Esophagus (tissue), 2 donors: ENCODE measurements around the gene TADA2B. TPM values are rescaled to one million over a fixed set of nuclear protein-coding genes. Genes with fewer than 3 reads are reported as not detected.
"Not testable (repeated sequence)": the region's sequence is repeated elsewhere in the genome, so short reads cannot be mapped to it uniquely, and the experiment has no call there.

Experiments
- H3K27ac ChIP-seq, 2 donors: one replicate each; pipeline ENCODE4 v1.5.1; 2013; ENCODE audit warnings: low read depth in 2 of 2, mild to moderate bottlenecking in 2 of 2, inconsistent platforms in 1 of 2, low read length in 1 of 2, moderate library complexity in 1 of 2
- H3K27me3 ChIP-seq, 2 donors: one replicate each; pipeline ENCODE4 v1.6.1; 2013; ENCODE audit warnings: low read length in 2 of 2, control low read depth in 1 of 2, mild to moderate bottlenecking in 1 of 2; ENCODE audit not compliant: insufficient read depth in 2 of 2, control insufficient read depth in 1 of 2
- H3K36me3 ChIP-seq, 2 donors: one replicate each; pipeline ENCODE4 v1.6.1; 2013; ENCODE audit warnings: low read length in 1 of 2; ENCODE audit not compliant: control insufficient read depth in 2 of 2, insufficient read depth in 2 of 2
- H3K4me1 ChIP-seq, 2 donors: one replicate each; pipeline ENCODE4 v1.6.1; 2013; ENCODE audit warnings: low read length in 1 of 2; ENCODE audit not compliant: control insufficient read depth in 2 of 2, insufficient read depth in 2 of 2
- H3K4me3 ChIP-seq, 2 donors: one replicate each; pipeline ENCODE4 v1.5.1; 2013; ENCODE audit warnings: low read length in 2 of 2, mild to moderate bottlenecking in 2 of 2, low read depth in 1 of 2, moderate library complexity in 1 of 2
- H3K9me3 ChIP-seq, 2 donors: one replicate each; pipeline ENCODE4 v1.6.1; 2013; ENCODE audit warnings: mild to moderate bottlenecking in 2 of 2, low read depth in 1 of 2, low read length in 1 of 2, moderate library complexity in 1 of 2; ENCODE audit not compliant: control insufficient read depth in 2 of 2, insufficient read depth in 1 of 2
- WGBS, 2 donors: extraction: QIAGEN DNeasy Blood & Tissue Kit; methylation state at CpG; one replicate each; pipeline ENCODE4 v1.1.7; 2013; 5-methylcytosine and 5-hydroxymethylcytosine counted together
- polyA plus RNA-seq, 2 donors: library from polyadenylated mRNA; stranded (reverse); fragments of 200-250 nt; gene quantifications; one replicate each; pipeline ENCODE4 v1.2.3, GENCODE V29; 2013
- donor health status: healthy with polysubstance abuse.
- donor health status: Bipolar disorder and iron deficiency.

Gene TADA2B
- polyA plus RNA-seq, 2 donors = 8.4 to 8.5 TPM

- 78 to 82% methylated on average over 16 of the region's 16 CpGs for WGBS, 2 donors
- no peaks in the 10 kb centered on the region for H3K36me3 ChIP-seq
- H3K4me3 ChIP-seq = no peak overlapping the region
- no peak overlapping the region for H3K27ac ChIP-seq
- no peaks in the 10 kb centered on the region for H3K27me3 ChIP-seq
- H3K4me1 ChIP-seq = peaks cover 0 to 4% of the 10 kb centered on the region in 2 donors
- H3K9me3 ChIP-seq = no peaks in the 10 kb centered on the region
These were observed 52.5 kb downstream of the TADA2B start for GRCh38 chr4:7095611-7096155.

GRCh38 chr4:7096236-7096635, 53.1 kb downstream of the TADA2B start:
- Histone ChIP-seq H3K27ac (no peak overlapping the region), H3K27me3 (no peaks in the 10 kb centered on the region), H3K36me3 (no peaks in the 10 kb centered on the region), H3K4me3 (no peak overlapping the region), H3K9me3 (no peaks in the 10 kb centered on the region), H3K4me1 (peaks cover 0 to 4% of the 10 kb centered on the region in 2 donors)
- 56 to 64% methylated on average over 7 of the region's 7 CpGs for WGBS, 2 donors

- H3K4me3 ChIP-seq = peak overlapping the region; percentile 20 to 46
- 19 to 21% methylated on average over 19 to 24 of the region's 24 CpGs for WGBS, 2 donors
- H3K9me3 ChIP-seq = no peaks in the 10 kb centered on the region
- H3K27ac ChIP-seq = peak overlapping the region in 1 of 2 donors; percentile 50
- peaks cover 8 to 12% of the 10 kb centered on the region in 2 donors for H3K4me1 ChIP-seq
- no peaks in the 10 kb centered on the region for H3K36me3 ChIP-seq
- H3K27me3 ChIP-seq = no peaks in the 10 kb centered on the region
These were observed 58.7 kb downstream of the TADA2B start for GRCh38 chr4:7101692-7102515.

GRCh38 chr4:7102516-7102909, 59.3 kb downstream of the TADA2B start:
- H3K27ac ChIP-seq = peak overlapping the region; percentile 50 to 54

GRCh38 chr4:7103031-7103606, 59.9 kb downstream of the TADA2B start:
- Histone ChIP-seq H3K27ac (peak overlapping the region; percentile 54 to 86), H3K9me3 (no peaks in the 10 kb centered on the region), H3K4me3 (peak overlapping the region; percentile 65 to 69), H3K4me1 (peaks cover 8 to 12% of the 10 kb centered on the region in 2 donors), H3K36me3 (no peaks in the 10 kb centered on the region), H3K27me3 (no peaks in the 10 kb centered on the region)
- WGBS, 2 donors = 1 to 2% methylated on average over 35 of the region's 35 CpGs

More at GRCh38 chr4:7102516-7102909, 59.3 kb downstream of the TADA2B start:
- not testable (repeated sequence) for H3K36me3 ChIP-seq, H3K27me3 ChIP-seq, H3K9me3 ChIP-seq
- WGBS, 2 donors = 57 to 59% methylated on average over 12 of the region's 12 CpGs
- Histone ChIP-seq H3K4me3 (peak overlapping the region; percentile 65 to 69), H3K4me1 (peaks cover 8 to 12% of the 10 kb centered on the region in 2 donors)

GRCh38 chr4:7103607-7104365, 60.6 kb downstream of the TADA2B start:
- Histone ChIP-seq H3K36me3 (no peaks in the 10 kb centered on the region), H3K27ac (peak overlapping the region; percentile 36 to 85)
- 31 to 36% methylated on average over 21 of the region's 21 CpGs for WGBS, 2 donors

GRCh38 chr4:7104366-7105031, 61.3 kb downstream of the TADA2B start:
- Histone ChIP-seq H3K27ac (peak overlapping the region; percentile 36 to 85), H3K4me3 (no peak overlapping the region), H3K27me3 (no peaks in the 10 kb centered on the region), H3K9me3 (no peaks in the 10 kb centered on the region), H3K36me3 (no peaks in the 10 kb centered on the region), H3K4me1 (peaks cover 8 to 12% of the 10 kb centered on the region in 2 donors)
- WGBS, 2 donors = 86 to 89% methylated on average over 7 of the region's 7 CpGs

More at GRCh38 chr4:7103607-7104365, 60.6 kb downstream of the TADA2B start:
- Histone ChIP-seq H3K4me1 (peaks cover 8 to 12% of the 10 kb centered on the region in 2 donors), H3K27me3 (no peaks in the 10 kb centered on the region), H3K4me3 (peak overlapping the region; percentile 24 to 69), H3K9me3 (no peaks in the 10 kb centered on the region)

- Histone ChIP-seq H3K27ac (no peak overlapping the region), H3K4me1 (peaks cover 8 to 12% of the 10 kb centered on the region in 2 donors), H3K9me3 (no peaks in the 10 kb centered on the region), H3K4me3 (no peak overlapping the region), H3K27me3 (no peaks in the 10 kb centered on the region), H3K36me3 (no peaks in the 10 kb centered on the region)
- WGBS, 2 donors = 61 to 62% methylated on average over 15 of the region's 15 CpGs
These were observed 62.1 kb downstream of the TADA2B start for GRCh38 chr4:7105276-7105675.
